Ovary (tissue), 3 donors: ENCODE data around the gene TTC23.

Experiments used
- CTCF ChIP-seq, 3 donors: fragments of 450-650 bp in 2 of 3; fragments of 200-600 bp in 1 of 3; IDR thresholded peaks; one replicate each; pipeline versions ENCODE4 v1.5.1 to v1.8.0; 2016 to 2022; ENCODE audit warnings: antibody characterized with exemption in 3 of 3, mild to moderate bottlenecking in 1 of 3
- EP300 ChIP-seq: sonication (generic); formaldehyde crosslinking; IDR thresholded peaks from one replicate; pipeline ENCODE4 v1.6.1; 2017; ENCODE audit warnings: antibody characterized with exemption
- POLR2A ChIP-seq: fragments of 450-650 bp; IDR thresholded peaks from one replicate; pipeline ENCODE4 v1.6.1; 2017; ENCODE audit warnings: antibody characterized with exemption, mild to moderate bottlenecking, moderate library complexity
- donor health status: DM: no; HTN: no; CAD: no.

GRCh38 chr15:99123713-99124451 lies 125.5 kb downstream of the TTC23 start:
- TF ChIP-seq POLR2A = no peak
- TF ChIP-seq CTCF (IDR thresholded peaks at IDR 0.05) = no peak
- TF ChIP-seq EP300 = no peak
